Muscle of leg (tissue), 11 donors: ENCODE results near the gene PLXNB1. TPM values are rescaled to one million over a fixed set of nuclear protein-coding genes. Genes with fewer than 3 reads are reported as not detected.

Source experiments
- DNase-seq: peaks from one replicate; pipeline ENCODE4 v3.0.0; 2013
- H3K27ac ChIP-seq: one replicate; pipeline ENCODE4 v1.5.1; 2013; ENCODE audit warnings: mild to moderate bottlenecking, low read length, control low read depth
- H3K27me3 ChIP-seq: one replicate; pipeline ENCODE4 v1.6.1; 2013; ENCODE audit warnings: low read length; ENCODE audit not compliant: control insufficient read depth, insufficient read depth
- H3K36me3 ChIP-seq: one replicate; pipeline ENCODE4 v1.6.1; 2013; ENCODE audit warnings: low read length; ENCODE audit not compliant: control insufficient read depth, insufficient read depth
- H3K4me1 ChIP-seq: one replicate; pipeline ENCODE4 v1.6.1; 2013; ENCODE audit warnings: low read length; ENCODE audit not compliant: control insufficient read depth, insufficient read depth
- H3K4me3 ChIP-seq: one replicate; pipeline ENCODE4 v1.5.1; 2013; ENCODE audit warnings: low read length, control low read depth
- H3K9me3 ChIP-seq: replicated peaks from 2 replicates; pipeline ENCODE4 v1.6.1; 2013; ENCODE audit warnings: low read depth, low read length; ENCODE audit not compliant: control insufficient read depth
- WGBS: methylation state at CpG from one replicate; pipeline ENCODE4 v1.1.5; 2013; ENCODE audit warnings: missing lambda C conversion rate; ENCODE audit not compliant: insufficient coverage; 5-methylcytosine and 5-hydroxymethylcytosine counted together
- polyA plus RNA-seq, 8 donors: library from polyadenylated mRNA; unstranded; fragments of 120-200 nt; gene quantifications; one replicate each; pipeline versions ENCODE4 v1.2.1 to v1.2.3, GENCODE V29; 2013; ENCODE audit warnings: inconsistent platforms in 1 of 8, low replicate concordance in 1 of 8; ENCODE audit not compliant: insufficient read length in 8 of 8, insufficient read depth in 1 of 8
- total RNA-seq: library from RNA; stranded (reverse); fragments of 120-200 nt; gene quantifications from one replicate; pipeline ENCODE4 v1.2.4, GENCODE V29; 2013

PLXNB1 gene
- total and polyA plus RNA-seq, 9 donors = 11.1 to 33.4 (median 19.0) TPM

GRCh38 chr3:48400824-48401433 is 29.0 kb downstream of the PLXNB1 start:
- Histone ChIP-seq H3K36me3 (peaks cover 21% of the 10 kb centered on the region), H3K4me1 (no peaks in the 10 kb centered on the region), H3K27me3 (no peaks in the 10 kb centered on the region), H3K27ac (no peak overlapping the region), H3K4me3 (no peak overlapping the region), H3K9me3 (no peaks in the 10 kb centered on the region)
- WGBS = 75% methylated on average over 4 of the region's 6 CpGs
- DNase-seq = peak; percentile 70

DNA sequence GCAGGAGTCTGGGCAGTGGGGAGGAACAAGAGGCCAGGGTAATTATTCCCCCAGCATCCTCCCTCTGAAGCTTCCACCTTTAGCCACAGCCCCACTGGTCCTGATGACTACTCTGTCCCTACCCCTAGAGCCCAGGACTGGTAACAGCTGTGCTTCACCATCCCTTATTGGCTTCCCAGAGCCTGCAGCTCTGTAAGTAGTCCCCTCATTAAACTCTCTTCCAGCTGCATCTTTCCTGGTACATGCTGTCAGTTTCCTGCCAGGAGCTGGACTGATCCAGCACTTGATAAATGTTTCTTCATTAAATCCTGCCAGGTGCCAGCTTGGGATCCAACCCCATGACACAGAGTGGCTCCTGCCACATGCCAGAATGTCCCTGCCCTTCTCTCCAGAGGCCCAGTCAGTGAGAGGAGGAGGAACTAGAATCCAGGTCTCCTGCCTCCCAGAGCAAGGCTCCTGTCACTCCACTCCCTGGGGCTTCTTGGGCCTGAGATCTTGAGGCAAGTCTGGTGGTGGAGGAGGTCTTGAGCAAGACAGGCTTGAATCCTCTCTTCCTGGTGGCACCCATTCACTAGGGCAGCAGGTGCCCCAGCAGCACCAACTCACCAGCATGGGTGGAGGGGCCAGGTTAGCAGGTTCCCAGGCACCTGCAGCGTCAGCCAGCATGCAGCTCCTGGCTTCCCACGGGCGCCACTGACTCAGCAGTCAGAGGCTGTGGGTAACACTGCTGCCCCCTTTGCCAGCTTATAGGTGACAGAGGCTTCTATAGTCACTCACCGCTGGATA is 30.3 kb downstream of the PLXNB1 start:
- WGBS = 80% methylated on average over 3 of the region's 4 CpGs
- Histone ChIP-seq H3K27ac (no peak overlapping the region), H3K4me3 (no peak overlapping the region), H3K36me3 (peaks cover 11% of the 10 kb centered on the region), H3K4me1 (no peaks in the 10 kb centered on the region), H3K27me3 (peaks cover 4% of the 10 kb centered on the region), H3K9me3 (no peaks in the 10 kb centered on the region)
- DNase-seq = no peak

DNA sequence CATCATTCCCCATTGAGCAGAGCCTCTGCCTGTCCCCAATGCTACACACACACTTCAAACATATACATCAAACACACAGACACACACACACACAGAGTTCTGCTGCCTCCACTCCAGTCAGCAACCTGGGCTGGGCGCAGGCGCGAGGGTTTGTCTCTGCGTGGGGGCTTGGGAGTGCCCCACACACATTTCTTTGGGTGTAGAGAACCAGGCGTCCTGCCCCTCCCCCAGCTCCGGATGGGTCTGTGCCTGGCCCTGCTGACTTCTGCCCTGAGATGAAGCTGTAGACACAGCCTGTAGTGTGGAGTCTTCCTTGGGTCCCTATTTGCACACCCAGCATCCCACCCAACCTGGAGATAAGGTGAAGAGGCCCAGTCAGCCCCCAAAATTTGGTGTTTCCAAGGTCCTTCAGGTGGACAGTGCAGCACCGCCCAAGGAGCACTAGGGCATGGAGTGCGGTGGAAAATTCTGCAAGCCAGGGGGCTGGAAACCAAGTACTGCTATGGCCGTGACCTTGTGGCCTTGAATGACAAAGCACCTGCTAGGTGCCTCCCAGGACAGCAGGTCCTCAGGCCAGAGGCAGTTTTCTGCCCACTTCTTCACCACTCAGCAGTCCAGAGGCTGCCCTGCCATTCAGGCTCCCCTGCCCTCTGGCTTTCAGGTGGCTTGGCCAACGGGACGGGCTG is 31.0 kb downstream of the PLXNB1 start:
- H3K4me3 ChIP-seq = no peak overlapping the region

GRCh38 chr3:48397767-48398681 is 31.9 kb downstream of the PLXNB1 start:
- Histone ChIP-seq H3K9me3 (no peaks in the 10 kb centered on the region), H3K27ac (no peak overlapping the region), H3K4me1 (no peaks in the 10 kb centered on the region), H3K4me3 (no peak overlapping the region), H3K27me3 (peaks cover 4% of the 10 kb centered on the region), H3K36me3 (no peaks in the 10 kb centered on the region)
- 82% methylated on average over 7 of the region's 9 CpGs for WGBS
- DNase-seq = no peak

More for the DNA sequence above, 31.0 kb downstream of the PLXNB1 start:
- 75% methylated on average over 7 of the region's 11 CpGs for WGBS
- H3K36me3 ChIP-seq = peaks cover 4% of the 10 kb centered on the region
- peaks cover 4% of the 10 kb centered on the region for H3K27me3 ChIP-seq
- H3K4me1 ChIP-seq = no peaks in the 10 kb centered on the region
- no peak overlapping the region for H3K27ac ChIP-seq
- no peak for DNase-seq
- H3K9me3 ChIP-seq = no peaks in the 10 kb centered on the region

GRCh38 chr3:48395714-48396113 is 34.2 kb downstream of the PLXNB1 start:
- no peak overlapping the region for H3K27ac ChIP-seq
- 56% methylated on average over 2 of the region's 3 CpGs for WGBS
- H3K27me3 ChIP-seq = peaks cover 4% of the 10 kb centered on the region
- no peaks in the 10 kb centered on the region for H3K4me1 ChIP-seq
- no peak overlapping the region for H3K4me3 ChIP-seq
- no peak for DNase-seq
- no peaks in the 10 kb centered on the region for H3K36me3 ChIP-seq
- H3K9me3 ChIP-seq = no peaks in the 10 kb centered on the region

DNA sequence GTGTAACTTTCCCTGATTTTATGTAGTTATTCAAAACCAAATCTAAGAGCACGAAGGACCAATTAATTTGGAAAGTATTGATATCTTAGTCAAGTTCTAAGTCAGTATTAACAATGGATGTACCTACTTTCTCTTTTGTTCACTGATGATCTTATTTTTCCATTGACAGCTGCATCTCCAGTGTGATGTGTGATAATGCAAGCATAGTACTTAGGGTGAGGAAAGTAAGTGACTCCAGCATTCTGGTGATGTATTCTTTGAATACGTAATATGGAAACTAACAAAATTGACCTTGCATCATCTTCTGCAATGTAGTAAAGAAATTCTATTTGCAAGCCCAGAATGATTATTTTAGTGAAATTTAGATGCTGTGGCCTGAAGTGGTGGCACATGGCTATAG is 35.5 kb downstream of the PLXNB1 start:
- Histone ChIP-seq H3K27ac (no peak overlapping the region), H3K4me1 (no peaks in the 10 kb centered on the region), H3K4me3 (no peak overlapping the region), H3K27me3 (peaks cover 4% of the 10 kb centered on the region), H3K36me3 (no peaks in the 10 kb centered on the region), H3K9me3 (no peaks in the 10 kb centered on the region)
- DNase-seq = no peak
- WGBS = 80% methylated on average over 1 of the region's 2 CpGs

GRCh38 chr3:48388966-48389365 is 40.9 kb downstream of the PLXNB1 start:
- H3K9me3 ChIP-seq = peaks cover 2% of the 10 kb centered on the region
- no peak overlapping the region for H3K4me3 ChIP-seq
- H3K27me3 ChIP-seq = no peaks in the 10 kb centered on the region
- no peak for DNase-seq
- no peaks in the 10 kb centered on the region for H3K36me3 ChIP-seq
- H3K4me1 ChIP-seq = no peaks in the 10 kb centered on the region
- no CpG with 5 or more reads among the region's 2 CpGs for WGBS
- no peak overlapping the region for H3K27ac ChIP-seq

DNA sequence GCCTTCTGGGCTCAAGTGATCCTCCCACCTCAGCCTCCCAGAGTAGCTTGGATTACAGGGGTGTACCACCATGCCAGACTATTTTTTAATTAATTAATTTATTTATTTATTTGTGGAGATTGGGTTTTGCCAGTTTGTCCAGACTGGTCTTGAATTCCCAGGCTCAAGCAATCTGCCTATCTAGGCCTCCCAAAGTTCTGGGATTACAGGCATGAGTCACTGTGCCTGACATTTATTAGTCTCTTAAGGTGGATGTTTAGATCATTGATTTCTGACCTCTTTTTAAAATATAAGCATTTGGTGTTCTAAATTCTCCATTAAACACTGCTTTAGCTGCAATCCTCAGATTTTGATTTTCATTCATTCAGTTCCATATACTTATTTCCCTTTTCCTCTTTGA is 42.3 kb downstream of the PLXNB1 start:
- no peak for DNase-seq
- Histone ChIP-seq H3K27me3 (no peaks in the 10 kb centered on the region), H3K36me3 (no peaks in the 10 kb centered on the region), H3K9me3 (peaks cover 2% of the 10 kb centered on the region), H3K4me3 (no peak overlapping the region), H3K27ac (no peak overlapping the region), H3K4me1 (no peaks in the 10 kb centered on the region)

- no peak overlapping the region for H3K27ac ChIP-seq
- DNase-seq = no peak
- WGBS = 33% methylated on average over 1 of the region's 5 CpGs
- H3K36me3 ChIP-seq = no peaks in the 10 kb centered on the region
- H3K27me3 ChIP-seq = no peaks in the 10 kb centered on the region
- no peaks in the 10 kb centered on the region for H3K4me1 ChIP-seq
- H3K9me3 ChIP-seq = no peaks in the 10 kb centered on the region
- no peak overlapping the region for H3K4me3 ChIP-seq
These were observed 56.9 kb downstream of the PLXNB1 start for GRCh38 chr3:48372862-48373435.
